HCT116 (cell line): ENCODE results near the gene AGPAT3. TPM values are rescaled to one million over a fixed set of nuclear protein-coding genes. Genes with fewer than 3 reads are reported as not detected.

Source experiments
- ATAC-seq: fragments of 200-7000 bp; cut with Tn5 transposase; 2 replicates; pipeline ENCODE4 v1.9.1; 2020; ENCODE audit warnings: mild to moderate bottlenecking, moderate library complexity
- BruUV-seq: library from RNA; stranded (reverse); fragments of 400-500 nt; replicated peaks from 2 replicates; lab custom pipeline; 2021; lab: Mats Ljungman, UMichigan
- CTCF ChIA-PET: fragments of 300-600 bp; sonication (Branson Sonifier 250); formaldehyde crosslinking; loops from one replicate; lab custom pipeline; 2021; ENCODE audit warnings: antibody characterized with exemption; lab: Charles Lee
- POLR2A ChIA-PET: fragments of 300-600, 350-600 bp; sonication (Branson Sonifier 250); formaldehyde crosslinking; loops from one replicate; lab custom pipeline; 2021; ENCODE audit warnings: antibody characterized with exemption; lab: Charles Lee
- RAD21 ChIA-PET, 2 experiments: fragments of 300-600 bp; sonication (Branson Sonifier 250); formaldehyde crosslinking; loops; one replicate each; lab custom pipeline; 2023; ENCODE audit warnings: low total read pairs in 2 of 2; ENCODE audit not compliant: uncharacterized antibody in 2 of 2, unreplicated experiment in 2 of 2, low non-redundant PET in 1 of 2; lab: Charles Lee
- DNase-seq: peaks from one replicate; pipeline ENCODE4 v3.0.0-alpha.2; 2010; ENCODE audit warnings: low read depth, low spot score
- H2AFZ ChIP-seq: fragments of 200-600 bp; shearing (Covaris generic), sonication (generic); 2 replicates; pipeline ENCODE4 v1.6.1; 2017; ENCODE audit warnings: low read depth, mixed run types, mixed read lengths, antibody characterized with exemption, low read length; ENCODE audit not compliant: poor library complexity, severe bottlenecking
- H3K27ac ChIP-seq: 2 replicates; pipeline ENCODE4 v1.5.1; 2012; ENCODE audit warnings: low read depth, low read length
- H3K27me3 ChIP-seq: fragments of 200-600 bp; sonication (generic); 2 replicates; pipeline ENCODE4 v1.6.1; 2016; ENCODE audit warnings: mixed run types, low read length, mixed read lengths; ENCODE audit not compliant: insufficient read depth
- H3K36me3 ChIP-seq, 2 experiments: fragments of 200-500 bp in 1 of 2; fragments of 200-600 bp in 1 of 2; sonication (Bioruptor generic) in 1 of 2; sonication (generic) in 1 of 2; 2 replicates each; pipeline versions ENCODE4 v1.5.1 to v1.6.1; 2014 to 2016; ENCODE audit warnings: low read length in 2 of 2, inconsistent platforms in 1 of 2, mixed read lengths in 1 of 2, mixed run types in 1 of 2; ENCODE audit not compliant: insufficient read depth in 2 of 2, control insufficient read depth in 1 of 2
- H3K4me1 ChIP-seq, 2 experiments: fragments of 200-600 bp in 1 of 2; sonication (generic) in 1 of 2; 2 replicates each; pipeline versions ENCODE4 v1.5.1 to v1.6.1; 2012 to 2017; ENCODE audit warnings: low read length in 2 of 2, inconsistent platforms in 1 of 2, mild to moderate bottlenecking in 1 of 2, mixed read lengths in 1 of 2, mixed run types in 1 of 2, moderate library complexity in 1 of 2; ENCODE audit not compliant: insufficient read depth in 2 of 2, control insufficient read depth in 1 of 2
- H3K4me2 ChIP-seq: fragments of 200-600 bp; sonication (generic); 2 replicates; pipeline ENCODE4 v1.6.1; 2017; ENCODE audit warnings: mixed run types, low read length, mixed read lengths
- H3K4me3 ChIP-seq, 2 experiments: fragments of 200-600 bp in 1 of 2; sonication (generic) in 1 of 2; replicated peaks in 1 of 2; 2 replicates each; pipeline ENCODE4 v1.5.1; 2011 to 2016; ENCODE audit warnings: low read length in 2 of 2, control low read depth in 1 of 2, low read depth in 1 of 2, mild to moderate bottlenecking in 1 of 2, mixed read lengths in 1 of 2, mixed run types in 1 of 2
- H3K79me2 ChIP-seq: fragments of 200-600 bp; sonication (generic); 2 replicates; pipeline ENCODE4 v1.6.1; 2017; ENCODE audit warnings: mild to moderate bottlenecking, mixed run types, low read length, moderate library complexity, mixed read lengths; ENCODE audit not compliant: insufficient read depth
- H3K9ac ChIP-seq: fragments of 200-600 bp; sonication (generic); 2 replicates; pipeline ENCODE4 v1.6.1; 2016; ENCODE audit warnings: low read length, mixed read lengths
- H3K9me2 ChIP-seq: fragments of 200-600 bp; sonication (generic), shearing (Covaris generic); 2 replicates; pipeline ENCODE4 v1.6.1; 2017; ENCODE audit warnings: mixed run types, mild to moderate bottlenecking, moderate library complexity; ENCODE audit not compliant: insufficient read depth
- H3K9me3 ChIP-seq, 2 experiments: fragments of 200-500 bp in 1 of 2; fragments of 200-600 bp in 1 of 2; sonication (Bioruptor generic) in 1 of 2; sonication (generic) in 1 of 2; 2 replicates each; pipeline ENCODE4 v1.6.1; 2014 to 2017; ENCODE audit warnings: low read length in 2 of 2, mixed read lengths in 2 of 2, inconsistent platforms in 1 of 2, low read depth in 1 of 2, mild to moderate bottlenecking in 1 of 2, mixed run types in 1 of 2, moderate library complexity in 1 of 2; ENCODE audit not compliant: control insufficient read depth in 1 of 2, insufficient read depth in 1 of 2
- H4K20me1 ChIP-seq: fragments of 200-600 bp; sonication (generic), shearing (Covaris generic); 2 replicates; pipeline ENCODE4 v1.6.1; 2017; ENCODE audit warnings: mixed run types, mild to moderate bottlenecking, moderate library complexity; ENCODE audit not compliant: insufficient read depth
- ATF3 ChIP-seq: IDR thresholded peaks from 2 replicates; pipeline ENCODE4 v1.6.1; 2012
- CTCF ChIP-seq, 3 experiments: fragments of 200-600 bp in 1 of 3; sonication (generic) in 1 of 3; IDR thresholded peaks in 2 of 3; conservative IDR thresholded peaks in 1 of 3; 2 replicates each; pipeline ENCODE4 v1.5.1; 2012 to 2017; ENCODE audit warnings: low read depth in 2 of 3, low read length in 2 of 3, antibody characterized with exemption in 1 of 3, borderline replicate concordance in 1 of 3, control low read depth in 1 of 3, mild to moderate bottlenecking in 1 of 3, mixed read lengths in 1 of 3, mixed run types in 1 of 3, moderate library complexity in 1 of 3; ENCODE audit not compliant: insufficient read depth in 1 of 3
- EGR1 ChIP-seq: IDR thresholded peaks from 2 replicates; pipeline ENCODE4 v1.6.1; 2012; ENCODE audit warnings: low read depth
- ELF1 ChIP-seq: IDR thresholded peaks from 2 replicates; pipeline ENCODE4 v1.6.1; 2012; ENCODE audit warnings: low read depth, borderline replicate concordance
- EZH2 ChIP-seq: fragments of 200-600 bp; sonication (generic); IDR thresholded peaks from 2 replicates; pipeline ENCODE4 v1.6.1; 2017; ENCODE audit warnings: antibody characterized with exemption, mixed run types
- EZH2phosphoT487 ChIP-seq: fragments of 200-600 bp; IDR thresholded peaks from 2 replicates; pipeline ENCODE4 v1.6.1; 2018; ENCODE audit warnings: antibody characterized with exemption, borderline replicate concordance
- JUND ChIP-seq: IDR thresholded peaks from 2 replicates; pipeline ENCODE4 v1.6.1; 2012
- MAX ChIP-seq: IDR thresholded peaks from 2 replicates; pipeline ENCODE4 v1.6.1; 2012
- POLR2A ChIP-seq: IDR thresholded peaks from 2 replicates; pipeline ENCODE4 v1.7.0; 2011; ENCODE audit warnings: borderline replicate concordance; ENCODE audit not compliant: insufficient read depth, insufficient read length; ENCODE audit errors: extremely low read depth
- RAD21 ChIP-seq: IDR thresholded peaks from 2 replicates; pipeline ENCODE4 v1.6.1; 2012; ENCODE audit warnings: low read depth, mild to moderate bottlenecking
- REST ChIP-seq: IDR thresholded peaks from 2 replicates; pipeline ENCODE4 v1.6.1; 2012; ENCODE audit warnings: low read depth
- SIN3A ChIP-seq: IDR thresholded peaks from 2 replicates; pipeline ENCODE4 v1.6.1; 2012; ENCODE audit warnings: low read depth
- SRF ChIP-seq: IDR thresholded peaks from 2 replicates; pipeline ENCODE4 v1.6.1; 2012; ENCODE audit warnings: low read depth
- TCF7L2 ChIP-seq: IDR thresholded peaks from 2 replicates; pipeline ENCODE4 v1.7.0; 2011; ENCODE audit warnings: borderline replicate concordance, inconsistent platforms; ENCODE audit not compliant: insufficient read depth, insufficient read length; ENCODE audit errors: extremely low read depth
- YY1 ChIP-seq: IDR thresholded peaks from 2 replicates; pipeline ENCODE4 v1.6.1; 2011; ENCODE audit warnings: low read length, low read depth, moderate library complexity, mild to moderate bottlenecking; ENCODE audit not compliant: insufficient replicate concordance; ENCODE audit errors: extremely low read depth
- ZBTB33 ChIP-seq: IDR thresholded peaks from 2 replicates; pipeline ENCODE4 v1.6.1; 2011; ENCODE audit warnings: mild to moderate bottlenecking, low read length, moderate library complexity; ENCODE audit not compliant: insufficient replicate concordance; ENCODE audit errors: extremely low read depth
- ZFX ChIP-seq: fragments of 450-650 bp; IDR thresholded peaks from 2 replicates; pipeline ENCODE4 v1.6.1; 2017
- ZNF274 ChIP-seq: fragments of 200-500 bp; sonication (Bioruptor generic); IDR thresholded peaks from 2 replicates; pipeline ENCODE4 v1.6.1; 2014; ENCODE audit warnings: mild to moderate bottlenecking, low read depth, low read length, inconsistent platforms
- intact Hi-C: fragments of 100-400 bp; cut with micrococcal nuclease; formaldehyde crosslinking; loops from 2 replicates; pipeline ENCODE4 v1.10.0; 2022
- total RNA-seq: library from RNA; stranded (reverse); gene quantifications from one replicate; pipeline ENCODE4 v1.2.1, GENCODE V29; 2021; ENCODE audit not compliant: unreplicated experiment

The AGPAT3 gene
- total RNA-seq, 1 experiment from 2014 or later = 54.1 TPM

GRCh38 chr21:44002511-44002910 is 137.5 kb downstream of the AGPAT3 start:
- Histone ChIP-seq H3K9me2 (no peaks in the 10 kb centered on the region), H3K9ac (no peak overlapping the region), H3K36me3 (no peaks in the 10 kb centered on the region), H3K4me3 (no peak overlapping the region), H3K27me3 (no peaks in the 10 kb centered on the region), H3K79me2 (no peaks in the 10 kb centered on the region), H2AFZ (no peak overlapping the region), H4K20me1 (no peaks in the 10 kb centered on the region), H3K4me2 (no peak overlapping the region), H3K27ac (no peak overlapping the region), H3K4me1 (no peaks in the 10 kb centered on the region), H3K9me3 (no peaks in the 10 kb centered on the region)
- CTCF ChIA-PET = no interaction called here
- RAD21 ChIA-PET = no interaction called here
- no TSS peak for BruUV-seq
- intact Hi-C loops = loop anchor here (10.0 kb wide), 1 partner anchor 58 kb away; no protein-coding TSS in a partner anchor
- no peak for DNase-seq
- TF ChIP-seq ZFX = no peak
- TF ChIP-seq REST = no peak
- TF ChIP-seq ZBTB33 = no peak
- TF ChIP-seq EZH2 = no peak
- TF ChIP-seq ATF3 = no peak
- no peak for TF ChIP-seq TCF7L2
- no peak for TF ChIP-seq POLR2A
- TF ChIP-seq RAD21 = no peak
- no peak for TF ChIP-seq EZH2phosphoT487
- TF ChIP-seq SRF = no peak
- no peak for TF ChIP-seq ELF1
- no peak for TF ChIP-seq YY1
- no peak for TF ChIP-seq CTCF (IDR thresholded peaks at IDR 0.05 in 2 of 3, conservative IDR thresholded peaks at IDR 0.05 in 1 of 3; ENCODE audit: borderline replicate concordance in 1 of 3, insufficient read depth in 1 of 3, low read depth in 2 of 3, low read length in 2 of 3)
- TF ChIP-seq ZNF274 = no peak
- no peak for TF ChIP-seq EGR1
- no peak for TF ChIP-seq MAX
- TF ChIP-seq SIN3A = no peak
- TF ChIP-seq JUND = no peak
- POLR2A ChIA-PET = no interaction called here
- ATAC-seq = no peak
